SK-N-SH (cell line): ENCODE results near the gene KCNK5.

ENCODE experiments used
- EP300 ChIP-seq, 2 experiments: IDR thresholded peaks; 2 replicates each; pipeline versions ENCODE4 v1.4.0 to v1.6.1; 2012; ENCODE audit warnings: borderline replicate concordance in 1 of 2, low read depth in 1 of 2, low read length in 1 of 2
- EZH2phosphoT487 ChIP-seq: fragments of 200-600 bp; sonication (generic); IDR thresholded peaks from 2 replicates; pipeline ENCODE4 v1.6.1; 2017; ENCODE audit warnings: low read depth, mixed run types, mild to moderate bottlenecking, antibody characterized with exemption, moderate library complexity, borderline replicate concordance
- GATA2 ChIP-seq: sonication (generic); formaldehyde crosslinking; IDR thresholded peaks from 2 replicates; pipeline ENCODE4 v1.5.0; 2020; ENCODE audit warnings: mild to moderate bottlenecking, missing genetic modification reagents
- RAD21 ChIP-seq: IDR thresholded peaks from 2 replicates; pipeline ENCODE4 v1.6.1; 2012; ENCODE audit warnings: mild to moderate bottlenecking, low read length
- RCOR1 ChIP-seq: fragments of 150-350 bp; IDR thresholded peaks from 2 replicates; pipeline ENCODE4 v1.6.1; 2017; ENCODE audit warnings: antibody characterized with exemption, low read length
- RFX5 ChIP-seq: IDR thresholded peaks from 2 replicates; pipeline ENCODE4 v1.6.1; 2012; ENCODE audit warnings: mild to moderate bottlenecking, improper control_type of control experiment, low read length
- SIN3A ChIP-seq: IDR thresholded peaks from 2 replicates; pipeline ENCODE4 v1.6.1; 2012; ENCODE audit warnings: low read depth, mild to moderate bottlenecking, low read length, moderate library complexity, borderline replicate concordance
- TAF1 ChIP-seq: IDR thresholded peaks from 2 replicates; pipeline ENCODE4 v1.6.1; 2012; ENCODE audit warnings: low read depth, mild to moderate bottlenecking, low read length, moderate library complexity, borderline replicate concordance
- TCF12 ChIP-seq: IDR thresholded peaks from 2 replicates; pipeline ENCODE4 v1.4.0; 2012
- YY1 ChIP-seq: IDR thresholded peaks from 2 replicates; pipeline ENCODE4 v1.4.0; 2012; ENCODE audit warnings: low read depth, mild to moderate bottlenecking
- TF ChIP-seq, protein P1 (sequence below): fragments of 200-600 bp; sonication (generic); IDR thresholded peaks from 2 replicates; pipeline ENCODE4 v1.6.1; 2017; ENCODE audit warnings: antibody characterized with exemption, mild to moderate bottlenecking, moderate library complexity
- TF ChIP-seq, protein P2 (sequence below): IDR thresholded peaks from 2 replicates; pipeline ENCODE4 v1.4.0; 2012; ENCODE audit warnings: low read depth
- TF ChIP-seq, protein P3 (sequence below): IDR thresholded peaks from 2 replicates; pipeline ENCODE4 v1.6.1; 2012; ENCODE audit warnings: mild to moderate bottlenecking, low read depth, low read length, moderate library complexity
- TF ChIP-seq, protein P4 (sequence below): IDR thresholded peaks from 2 replicates; pipeline ENCODE4 v1.4.0; 2012; ENCODE audit warnings: low read depth, borderline replicate concordance

DNA sequence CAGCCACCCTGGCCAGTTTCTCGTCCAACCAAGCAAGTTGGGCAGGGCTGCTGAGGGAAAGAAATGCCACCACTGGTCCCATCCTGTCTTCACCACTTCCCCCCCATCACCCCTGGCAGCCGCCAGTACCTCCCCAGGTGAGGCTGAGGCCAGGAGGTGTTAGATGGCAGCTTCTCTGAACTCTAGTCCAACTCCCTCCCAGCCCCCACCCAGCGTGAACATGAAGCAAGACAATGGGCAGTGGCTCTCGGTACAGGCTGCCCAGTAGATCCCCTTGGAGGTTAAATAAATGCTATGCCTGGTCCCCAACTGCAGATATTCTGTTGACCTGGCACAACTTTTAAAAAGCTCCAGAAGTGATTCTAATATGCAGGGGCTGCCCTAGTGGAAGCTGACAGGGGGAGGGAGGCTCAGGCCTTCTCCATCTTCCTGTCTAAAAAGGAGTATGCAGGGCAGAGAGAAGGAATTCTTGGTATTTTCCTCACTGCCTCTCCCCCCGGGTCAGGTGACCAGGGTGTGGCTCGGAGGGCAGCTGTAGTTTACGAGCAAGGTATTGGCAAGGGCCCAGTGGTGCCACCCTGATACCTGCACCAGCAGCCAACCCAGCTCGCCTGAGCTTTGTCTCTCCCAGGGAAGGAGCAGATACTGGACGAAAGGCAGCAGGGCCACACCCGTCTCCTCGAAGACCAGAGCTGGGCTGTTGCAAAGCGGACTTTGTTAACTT is 25.7 kb downstream of the KCNK5 start:
- TF ChIP-seq TAF1 (no peak), GATA2 (CRISPR knock-in tag) (no peak), YY1 (no peak), EZH2phosphoT487 (no peak), SIN3A (no peak), RAD21 (no peak), EP300 (IDR thresholded peaks at IDR 0.05; ENCODE audit: borderline replicate concordance in 1 of 2, low read depth in 1 of 2, low read length in 1 of 2) (no peak), RCOR1 (no peak), TCF12 (no peak), RFX5 (no peak)
- TF ChIP-seq, protein P1, sequence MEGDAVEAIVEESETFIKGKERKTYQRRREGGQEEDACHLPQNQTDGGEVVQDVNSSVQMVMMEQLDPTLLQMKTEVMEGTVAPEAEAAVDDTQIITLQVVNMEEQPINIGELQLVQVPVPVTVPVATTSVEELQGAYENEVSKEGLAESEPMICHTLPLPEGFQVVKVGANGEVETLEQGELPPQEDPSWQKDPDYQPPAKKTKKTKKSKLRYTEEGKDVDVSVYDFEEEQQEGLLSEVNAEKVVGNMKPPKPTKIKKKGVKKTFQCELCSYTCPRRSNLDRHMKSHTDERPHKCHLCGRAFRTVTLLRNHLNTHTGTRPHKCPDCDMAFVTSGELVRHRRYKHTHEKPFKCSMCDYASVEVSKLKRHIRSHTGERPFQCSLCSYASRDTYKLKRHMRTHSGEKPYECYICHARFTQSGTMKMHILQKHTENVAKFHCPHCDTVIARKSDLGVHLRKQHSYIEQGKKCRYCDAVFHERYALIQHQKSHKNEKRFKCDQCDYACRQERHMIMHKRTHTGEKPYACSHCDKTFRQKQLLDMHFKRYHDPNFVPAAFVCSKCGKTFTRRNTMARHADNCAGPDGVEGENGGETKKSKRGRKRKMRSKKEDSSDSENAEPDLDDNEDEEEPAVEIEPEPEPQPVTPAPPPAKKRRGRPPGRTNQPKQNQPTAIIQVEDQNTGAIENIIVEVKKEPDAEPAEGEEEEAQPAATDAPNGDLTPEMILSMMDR, result no peak
- TF ChIP-seq, protein P2, sequence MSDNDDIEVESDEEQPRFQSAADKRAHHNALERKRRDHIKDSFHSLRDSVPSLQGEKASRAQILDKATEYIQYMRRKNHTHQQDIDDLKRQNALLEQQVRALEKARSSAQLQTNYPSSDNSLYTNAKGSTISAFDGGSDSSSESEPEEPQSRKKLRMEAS, result no peak
- TF ChIP-seq, protein P3, sequence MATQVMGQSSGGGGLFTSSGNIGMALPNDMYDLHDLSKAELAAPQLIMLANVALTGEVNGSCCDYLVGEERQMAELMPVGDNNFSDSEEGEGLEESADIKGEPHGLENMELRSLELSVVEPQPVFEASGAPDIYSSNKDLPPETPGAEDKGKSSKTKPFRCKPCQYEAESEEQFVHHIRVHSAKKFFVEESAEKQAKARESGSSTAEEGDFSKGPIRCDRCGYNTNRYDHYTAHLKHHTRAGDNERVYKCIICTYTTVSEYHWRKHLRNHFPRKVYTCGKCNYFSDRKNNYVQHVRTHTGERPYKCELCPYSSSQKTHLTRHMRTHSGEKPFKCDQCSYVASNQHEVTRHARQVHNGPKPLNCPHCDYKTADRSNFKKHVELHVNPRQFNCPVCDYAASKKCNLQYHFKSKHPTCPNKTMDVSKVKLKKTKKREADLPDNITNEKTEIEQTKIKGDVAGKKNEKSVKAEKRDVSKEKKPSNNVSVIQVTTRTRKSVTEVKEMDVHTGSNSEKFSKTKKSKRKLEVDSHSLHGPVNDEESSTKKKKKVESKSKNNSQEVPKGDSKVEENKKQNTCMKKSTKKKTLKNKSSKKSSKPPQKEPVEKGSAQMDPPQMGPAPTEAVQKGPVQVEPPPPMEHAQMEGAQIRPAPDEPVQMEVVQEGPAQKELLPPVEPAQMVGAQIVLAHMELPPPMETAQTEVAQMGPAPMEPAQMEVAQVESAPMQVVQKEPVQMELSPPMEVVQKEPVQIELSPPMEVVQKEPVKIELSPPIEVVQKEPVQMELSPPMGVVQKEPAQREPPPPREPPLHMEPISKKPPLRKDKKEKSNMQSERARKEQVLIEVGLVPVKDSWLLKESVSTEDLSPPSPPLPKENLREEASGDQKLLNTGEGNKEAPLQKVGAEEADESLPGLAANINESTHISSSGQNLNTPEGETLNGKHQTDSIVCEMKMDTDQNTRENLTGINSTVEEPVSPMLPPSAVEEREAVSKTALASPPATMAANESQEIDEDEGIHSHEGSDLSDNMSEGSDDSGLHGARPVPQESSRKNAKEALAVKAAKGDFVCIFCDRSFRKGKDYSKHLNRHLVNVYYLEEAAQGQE, result no peak
- TF ChIP-seq, protein P4, sequence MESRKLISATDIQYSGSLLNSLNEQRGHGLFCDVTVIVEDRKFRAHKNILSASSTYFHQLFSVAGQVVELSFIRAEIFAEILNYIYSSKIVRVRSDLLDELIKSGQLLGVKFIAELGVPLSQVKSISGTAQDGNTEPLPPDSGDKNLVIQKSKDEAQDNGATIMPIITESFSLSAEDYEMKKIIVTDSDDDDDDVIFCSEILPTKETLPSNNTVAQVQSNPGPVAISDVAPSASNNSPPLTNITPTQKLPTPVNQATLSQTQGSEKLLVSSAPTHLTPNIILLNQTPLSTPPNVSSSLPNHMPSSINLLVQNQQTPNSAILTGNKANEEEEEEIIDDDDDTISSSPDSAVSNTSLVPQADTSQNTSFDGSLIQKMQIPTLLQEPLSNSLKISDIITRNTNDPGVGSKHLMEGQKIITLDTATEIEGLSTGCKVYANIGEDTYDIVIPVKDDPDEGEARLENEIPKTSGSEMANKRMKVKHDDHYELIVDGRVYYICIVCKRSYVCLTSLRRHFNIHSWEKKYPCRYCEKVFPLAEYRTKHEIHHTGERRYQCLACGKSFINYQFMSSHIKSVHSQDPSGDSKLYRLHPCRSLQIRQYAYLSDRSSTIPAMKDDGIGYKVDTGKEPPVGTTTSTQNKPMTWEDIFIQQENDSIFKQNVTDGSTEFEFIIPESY, result no peak
